GM12878 (cell line): Measurements from ENCODE around the gene MGLL. TPM values are rescaled to one million over a fixed set of nuclear protein-coding genes. Genes with fewer than 3 reads are reported as not detected.
A peak's percentile ranks its signal among the peaks of the same experiment; 100 is the strongest.

Experiments used
- BCL11A ChIP-seq: IDR thresholded peaks from 2 replicates; pipeline ENCODE4 v1.6.1; 2011; ENCODE audit warnings: low read depth, low read length
- BHLHE40 ChIP-seq, 2 experiments: fragments of 450-650 bp in 1 of 2; IDR thresholded peaks; 2 replicates each; pipeline ENCODE4 v1.6.1; 2011 to 2017; ENCODE audit warnings: low read depth in 2 of 2, borderline replicate concordance in 1 of 2, improper control_type of control experiment in 1 of 2, low read length in 1 of 2, mild to moderate bottlenecking in 1 of 2
- CBFB ChIP-seq: IDR thresholded peaks from 2 replicates; pipeline ENCODE4 v1.6.1; 2016; ENCODE audit warnings: antibody characterized with exemption, low read depth
- CBX3 ChIP-seq: fragments of 200-600 bp; sonication (generic); IDR thresholded peaks from 2 replicates; pipeline ENCODE4 v1.6.1; 2016; ENCODE audit warnings: low read depth, borderline replicate concordance
- E2F4 ChIP-seq: IDR thresholded peaks from 2 replicates; pipeline ENCODE4 v1.6.1; 2012; ENCODE audit warnings: low read depth, low read length, improper control_type of control experiment
- EED ChIP-seq: sonication (generic); IDR thresholded peaks from 2 replicates; pipeline ENCODE4 v1.6.1; 2016; ENCODE audit warnings: antibody characterized with exemption, low read depth
- ESRRA ChIP-seq: IDR thresholded peaks from 2 replicates; pipeline ENCODE4 v1.6.1; 2012; ENCODE audit warnings: mild to moderate bottlenecking, low read length, improper control_type of control experiment
- FOXM1 ChIP-seq: IDR thresholded peaks from 2 replicates; pipeline ENCODE4 v1.6.1; 2012; ENCODE audit warnings: low read depth, mild to moderate bottlenecking, inconsistent platforms, low read length, moderate library complexity
- HCFC1 ChIP-seq: fragments of 150-350 bp; IDR thresholded peaks from 2 replicates; pipeline ENCODE4 v1.6.1; 2014; ENCODE audit warnings: low read length
- IKZF1 ChIP-seq: fragments of 450-650 bp; conservative IDR thresholded peaks from 2 replicates; pipeline ENCODE4 v1.6.1; 2017; ENCODE audit warnings: antibody characterized with exemption, mild to moderate bottlenecking
- IKZF2 ChIP-seq, 2 experiments: fragments of 450-650 bp; IDR thresholded peaks; 2 replicates each; pipeline ENCODE4 v1.6.1; 2017; ENCODE audit warnings: mild to moderate bottlenecking in 2 of 2, moderate library complexity in 2 of 2
- MLLT1 ChIP-seq: fragments of 450-650 bp; IDR thresholded peaks from 2 replicates; pipeline ENCODE4 v1.6.1; 2016; ENCODE audit warnings: mild to moderate bottlenecking
- NBN ChIP-seq: fragments of 450-650 bp; IDR thresholded peaks from 2 replicates; pipeline ENCODE4 v1.6.1; 2016
- POU2F2 ChIP-seq: IDR thresholded peaks from 3 replicates; pipeline ENCODE4 v1.6.1; 2011; ENCODE audit warnings: low read depth, mild to moderate bottlenecking, low read length, borderline replicate concordance
- RELA ChIP-seq: fragments of 450-650 bp; IDR thresholded peaks from 2 replicates; pipeline ENCODE4 v1.8.0; 2014; ENCODE audit warnings: borderline replicate concordance; ENCODE audit not compliant: partially characterized antibody
- RUNX3 ChIP-seq: IDR thresholded peaks from 2 replicates; pipeline ENCODE4 v1.6.1; 2012; ENCODE audit warnings: low read length, inconsistent platforms
- SREBF1 ChIP-seq: IDR thresholded peaks from 2 replicates; pipeline ENCODE4 v1.6.1; 2012; ENCODE audit warnings: mild to moderate bottlenecking, low read length
- TBL1XR1 ChIP-seq: IDR thresholded peaks from 2 replicates; pipeline ENCODE4 v1.6.1; 2012; ENCODE audit warnings: low read depth, low read length, improper control_type of control experiment
- TCF12 ChIP-seq: IDR thresholded peaks from 2 replicates; pipeline ENCODE4 v1.6.1; 2011; ENCODE audit warnings: low read depth, mild to moderate bottlenecking, low read length
- ZBED1 ChIP-seq: IDR thresholded peaks from 2 replicates; pipeline ENCODE4 v1.6.1; 2016; ENCODE audit warnings: borderline replicate concordance
- ZBTB11 ChIP-seq: fragments of 450-650 bp; formaldehyde crosslinking; IDR thresholded peaks from 2 replicates; pipeline ENCODE4 v1.5.0; 2022; ENCODE audit warnings: mild to moderate bottlenecking, missing genetic modification characterization
- ZNF592 ChIP-seq: fragments of 450-650 bp; IDR thresholded peaks from 2 replicates; pipeline ENCODE4 v1.6.1; 2017; ENCODE audit warnings: mild to moderate bottlenecking, moderate library complexity
- polyA plus RNA-seq, 11 experiments: library from polyadenylated mRNA; depleted of rRNA in 4 of 11; unstranded in 6 of 11; stranded (reverse) in 5 of 11; fragments of >200 nt; fragmentation: Nextera tagmentation in 4 of 11; fragmentation: Illumina TruSeq in 1 of 11; extraction: Ambion mirVana in 4 of 11; extraction: Trizol in 1 of 11; gene quantifications; 1 replicate in 1 of 11; 2 replicates in 10 of 11; pipeline versions ENCODE4 v1.2.1 to v1.2.3, GENCODE V29; 2011 to 2016; ENCODE audit warnings: inconsistent platforms in 2 of 11, missing spikeins in 2 of 11, low read depth in 1 of 11
- total RNA-seq, 4 experiments: library from RNA; depleted of rRNA in 3 of 4; stranded (reverse); fragments of >200 nt in 3 of 4; fragmentation: Illumina TruSeq in 1 of 4; extraction: Trizol in 1 of 4; gene quantifications; 2 replicates each; pipeline versions ENCODE4 v1.2.1 to v1.2.3, GENCODE V29; 2013 to 2021

The MGLL gene
- total and polyA plus RNA-seq, 10 of the 15 experiments (the other 5 are each of a cell fraction or from before 2014, with no cell fraction given), result 44.9 to 177 (median 72.9) TPM

GRCh38 chr3:127779747-127780146 lies 42.6 kb downstream of the MGLL start (continued):
- TF ChIP-seq ZBTB11 (CRISPR knock-in tag) (no peak), ZBED1 (peak; percentile 81; the same call in 1 of the 2 replicates), RUNX3 (peak; percentile 68), CBFB (0 out of 2 replicates have a peak, but pooled peaks have one; percentile 41), RELA (no peak), POU2F2 (no peak), IKZF2 (IDR thresholded peaks at IDR 0.05) (peak; percentile 69 to 77), ESRRA (no peak), SREBF1 (no peak), BHLHE40 (IDR thresholded peaks at IDR 0.05; ENCODE audit: borderline replicate concordance in 1 of 2, low read depth in 2 of 2, low read length in 1 of 2) (no peak), EED (peak; percentile 84), FOXM1 (peak; percentile 88; the same call in 1 of the 2 replicates), E2F4 (no peak), NBN (no peak), TCF12 (no peak), CBX3 (no peak), HCFC1 (no peak), BCL11A (peak; percentile 17; the same call in 1 of the 2 replicates), TBL1XR1 (no peak), IKZF1 (peak; percentile 60), MLLT1 (no peak), ZNF592 (no peak)
